GM10248 (cell line): Measurements from ENCODE around the gene GALNTL6.

Source experiments
- CTCF ChIA-PET: fragments of 300-600 bp; sonication (Branson Sonifier 250); formaldehyde crosslinking; extraction: SDS; loops from one replicate; lab custom pipeline; 2021; ENCODE audit warnings: antibody characterized with exemption; lab: Yijun Ruan, JAX
- POLR2A ChIA-PET: fragments of 350-650 bp; sonication (Branson Sonifier 250); formaldehyde crosslinking; extraction: SDS; loops from one replicate; lab custom pipeline; 2020; ENCODE audit warnings: antibody characterized with exemption; lab: Yijun Ruan, JAX
- DNase-seq: peaks from one replicate; pipeline ENCODE4 v3.0.0; 2012; ENCODE audit errors: extremely low spot score
- TF ChIP-seq, protein P1 (sequence below): IDR thresholded peaks from 2 replicates; pipeline ENCODE4 v1.5.1; 2012; ENCODE audit warnings: mild to moderate bottlenecking, low read depth; ENCODE audit errors: extremely low read depth, missing control alignments, control extremely low read depth

GALNTL6 gene

DNA sequence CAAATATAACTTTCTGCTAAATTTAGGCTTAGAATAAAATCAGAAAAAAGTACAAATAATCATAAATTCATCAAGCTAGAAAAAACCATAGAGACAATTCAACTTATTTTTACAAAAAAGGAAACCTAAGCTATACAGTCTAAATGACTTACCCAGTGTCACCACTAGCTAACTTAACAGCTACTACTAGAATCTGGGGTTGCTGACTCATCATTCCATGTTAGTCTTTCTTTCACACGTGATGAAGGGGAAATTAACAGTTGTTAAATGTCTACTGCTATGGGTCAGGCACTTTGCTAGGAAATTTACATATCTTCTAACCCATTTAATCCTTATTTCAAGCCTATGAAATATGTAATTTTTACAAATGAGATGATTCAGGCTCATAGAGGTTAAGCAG, 1006.1 kb downstream of the GALNTL6 start:
- TF ChIP-seq, protein P1, sequence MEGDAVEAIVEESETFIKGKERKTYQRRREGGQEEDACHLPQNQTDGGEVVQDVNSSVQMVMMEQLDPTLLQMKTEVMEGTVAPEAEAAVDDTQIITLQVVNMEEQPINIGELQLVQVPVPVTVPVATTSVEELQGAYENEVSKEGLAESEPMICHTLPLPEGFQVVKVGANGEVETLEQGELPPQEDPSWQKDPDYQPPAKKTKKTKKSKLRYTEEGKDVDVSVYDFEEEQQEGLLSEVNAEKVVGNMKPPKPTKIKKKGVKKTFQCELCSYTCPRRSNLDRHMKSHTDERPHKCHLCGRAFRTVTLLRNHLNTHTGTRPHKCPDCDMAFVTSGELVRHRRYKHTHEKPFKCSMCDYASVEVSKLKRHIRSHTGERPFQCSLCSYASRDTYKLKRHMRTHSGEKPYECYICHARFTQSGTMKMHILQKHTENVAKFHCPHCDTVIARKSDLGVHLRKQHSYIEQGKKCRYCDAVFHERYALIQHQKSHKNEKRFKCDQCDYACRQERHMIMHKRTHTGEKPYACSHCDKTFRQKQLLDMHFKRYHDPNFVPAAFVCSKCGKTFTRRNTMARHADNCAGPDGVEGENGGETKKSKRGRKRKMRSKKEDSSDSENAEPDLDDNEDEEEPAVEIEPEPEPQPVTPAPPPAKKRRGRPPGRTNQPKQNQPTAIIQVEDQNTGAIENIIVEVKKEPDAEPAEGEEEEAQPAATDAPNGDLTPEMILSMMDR: no peak
- POLR2A ChIA-PET: no interaction called here
- CTCF ChIA-PET: interaction anchor here (1.0 kb wide), 1 partner anchor 18 kb away, joined by 4 read pairs; no protein-coding TSS in a partner anchor
- DNase-seq: no peak

DNA sequence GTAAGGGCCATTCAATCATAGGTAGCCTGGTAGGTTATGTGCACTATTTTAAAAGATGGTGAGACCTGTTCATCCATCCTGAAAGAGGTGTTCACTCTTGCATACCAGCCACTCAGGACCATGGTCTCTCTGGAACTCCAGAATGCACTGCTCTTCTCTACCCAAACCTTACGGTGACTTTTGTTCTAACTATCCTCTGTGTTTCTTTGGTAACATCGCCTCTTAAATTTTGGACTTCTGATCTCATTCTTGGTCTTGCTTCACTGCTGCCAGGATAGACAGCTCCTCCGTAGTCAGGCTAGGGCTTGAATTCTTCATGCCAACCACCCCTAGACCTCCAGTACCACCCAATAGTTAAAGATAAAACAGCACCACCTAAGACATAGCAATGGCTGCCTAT, 1009.1 kb downstream of the GALNTL6 start:
- no peak for DNase-seq
- ChIA-PET CTCF (interaction anchor here (2.2 kb wide), 1 partner anchor 9 kb away, joined by 6 read pairs; no protein-coding TSS in a partner anchor), POLR2A (no interaction called here)
- TF ChIP-seq, protein P1: no peak

DNA sequence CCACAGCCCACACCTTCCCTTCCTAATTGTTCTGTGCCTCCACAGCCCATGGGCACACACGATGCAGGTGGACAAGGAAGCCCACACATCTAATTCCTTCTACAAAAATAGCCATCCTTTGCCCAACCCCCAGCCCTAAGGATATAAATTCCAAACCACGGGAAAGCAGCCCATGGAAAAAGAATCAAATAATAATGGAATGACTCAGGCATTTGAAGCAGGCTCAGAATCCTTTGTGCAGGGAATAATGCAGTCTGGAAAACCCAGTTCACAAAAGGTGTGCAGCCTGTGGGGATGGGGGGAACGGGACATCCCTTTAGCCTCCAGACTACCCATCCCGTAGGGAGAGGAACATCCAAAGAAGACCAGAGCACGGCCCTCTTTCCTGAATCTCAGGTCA, 1013.1 kb downstream of the GALNTL6 start:
- CTCF ChIA-PET: no interaction called here
- TF ChIP-seq, protein P1: no peak
- DNase-seq: no peak
- POLR2A ChIA-PET: no interaction called here

DNA sequence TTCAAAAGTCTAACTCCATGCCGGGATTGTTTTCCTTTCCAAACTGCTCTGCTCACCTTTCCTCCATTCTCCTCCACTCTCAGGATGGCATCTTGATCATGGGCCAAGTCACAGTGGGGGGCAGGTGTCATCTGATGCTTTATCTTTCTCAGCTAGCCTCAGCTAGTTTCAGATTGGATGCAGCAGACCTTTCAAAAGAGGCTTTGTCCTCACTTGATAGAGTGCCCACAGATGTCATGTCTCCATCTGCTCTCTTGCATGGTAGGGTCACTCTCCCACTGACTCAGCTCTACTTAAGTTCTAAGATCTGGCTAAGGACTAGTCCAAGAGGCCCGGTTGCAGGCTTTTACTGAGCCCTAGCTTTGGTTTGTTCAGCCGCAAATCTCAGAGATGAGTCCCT, 1013.7 kb downstream of the GALNTL6 start:
- no peak for DNase-seq
- ChIA-PET POLR2A (no interaction called here), CTCF (no interaction called here)
- TF ChIP-seq, protein P1: no peak

DNA sequence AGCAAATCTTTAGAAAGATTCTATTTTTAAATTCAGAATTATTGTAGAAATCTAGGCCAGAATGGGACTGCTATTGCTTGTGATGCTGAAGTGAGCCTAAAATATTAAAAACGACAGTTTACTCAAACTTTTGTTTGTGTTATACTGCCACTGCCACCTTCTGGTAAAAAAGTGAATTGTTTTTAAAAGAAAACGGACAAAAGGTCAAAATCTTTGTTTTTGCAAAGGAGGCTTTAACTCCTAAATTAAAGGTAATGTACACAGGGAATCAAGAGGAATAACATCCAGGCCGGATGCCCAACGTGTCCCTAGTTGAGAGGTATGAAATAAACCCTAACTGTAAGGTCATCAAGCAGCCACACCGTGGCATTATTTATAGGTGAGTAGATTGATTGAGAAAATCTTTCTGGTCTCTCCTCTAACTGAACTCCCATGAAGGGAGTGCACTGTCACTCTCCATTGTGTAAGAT, 1017.1 kb downstream of the GALNTL6 start:
- DNase-seq: peak; percentile 18
- ChIA-PET POLR2A (no interaction called here), CTCF (interaction anchor here (1.4 to 1.5 kb wide), 2 partner anchors 9 to 12 kb away, joined by 4 to 6 read pairs; no protein-coding TSS in a partner anchor)

DNA sequence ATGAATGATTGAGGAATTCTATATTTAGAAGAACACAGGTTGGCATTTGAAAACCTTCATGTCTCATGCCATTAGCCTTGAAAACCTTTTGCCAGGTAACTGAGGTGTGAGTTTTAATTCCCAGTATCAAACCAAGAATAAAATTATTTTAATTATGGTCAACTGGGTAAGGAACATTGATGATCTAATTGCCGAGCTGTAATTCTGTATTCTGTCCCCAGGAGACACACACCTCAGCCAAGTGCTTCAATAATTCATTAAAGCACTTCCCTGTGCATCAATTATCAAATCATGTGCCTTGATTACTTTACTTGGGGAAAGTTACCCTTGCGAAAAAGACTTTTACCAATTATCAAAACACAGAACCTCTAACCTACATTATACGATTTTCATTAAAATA, 1023.5 kb downstream of the GALNTL6 start:
- DNase-seq: no peak
- ChIA-PET CTCF (no interaction called here), POLR2A (no interaction called here)
- TF ChIP-seq, protein P1: no peak

More for the DNA sequence above, 1017.1 kb downstream of the GALNTL6 start:
- TF ChIP-seq, protein P1: peak; percentile 32

DNA sequence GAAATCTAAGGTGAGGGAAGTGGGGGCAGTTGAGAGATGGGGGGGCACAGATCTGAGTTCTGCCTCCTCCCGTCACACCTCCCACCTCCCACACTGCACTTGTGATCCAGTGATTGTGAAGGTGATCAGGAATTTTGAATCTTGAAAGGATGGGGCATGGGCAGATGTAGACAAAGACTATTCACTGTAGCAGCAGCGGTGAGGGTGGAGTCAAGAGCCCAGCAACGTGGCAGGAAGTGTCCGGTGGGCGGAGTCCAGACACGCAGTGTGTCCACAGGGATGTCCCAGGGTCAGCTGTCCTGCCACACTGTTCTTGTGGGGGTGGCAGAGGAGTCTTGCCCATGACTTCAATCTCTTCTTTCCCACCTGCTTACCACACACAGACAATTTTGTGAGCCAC, 1024.9 kb downstream of the GALNTL6 start:
- POLR2A ChIA-PET: no interaction called here
- TF ChIP-seq, protein P1: no peak
- DNase-seq: no peak
- CTCF ChIA-PET: no interaction called here
